ENCODE data around the gene PALLD. TPM values are rescaled to one million over a fixed set of nuclear protein-coding genes. Genes with fewer than 3 reads are reported as not detected.
"Not testable (repeated sequence)": the region's sequence is repeated elsewhere in the genome, so short reads cannot be mapped to it uniquely, and the experiment has no call there.

The PALLD gene
- total RNA-seq, 1 donor from 2014 or later: 25.0 TPM

DNA sequence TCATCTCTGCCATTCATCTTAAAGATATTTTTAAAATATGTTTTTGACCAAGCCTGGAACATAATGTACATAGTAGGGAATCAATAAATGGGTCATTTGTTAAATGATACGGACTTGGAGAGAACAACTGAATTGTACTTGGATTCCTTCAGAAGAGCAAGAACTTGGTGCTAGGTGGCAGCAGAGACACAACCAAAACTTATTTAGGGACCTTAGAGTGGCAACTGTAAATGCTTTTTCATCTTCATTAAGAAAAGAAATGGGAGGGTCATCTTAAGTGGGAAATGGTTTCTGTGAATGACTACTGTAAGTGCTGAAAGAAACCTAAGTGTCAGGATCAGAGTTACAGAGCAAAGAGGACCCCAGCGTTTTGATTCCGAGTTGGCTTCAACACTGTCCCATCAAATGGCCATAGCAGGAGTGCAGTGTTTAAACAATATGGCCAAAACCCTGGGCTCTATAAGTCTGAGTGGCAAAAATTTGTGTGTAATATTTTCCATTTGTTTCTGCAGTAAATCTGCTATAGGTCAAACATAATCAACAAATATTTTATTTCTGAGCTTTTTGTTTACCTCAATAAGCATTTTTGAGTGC lies 213.6 kb downstream of the PALLD start:
- DNase-seq: no peak

- no peak for DNase-seq
Measured at GRCh38 chr4:168711197-168712140, 214.6 kb downstream of the PALLD start.

DNA sequence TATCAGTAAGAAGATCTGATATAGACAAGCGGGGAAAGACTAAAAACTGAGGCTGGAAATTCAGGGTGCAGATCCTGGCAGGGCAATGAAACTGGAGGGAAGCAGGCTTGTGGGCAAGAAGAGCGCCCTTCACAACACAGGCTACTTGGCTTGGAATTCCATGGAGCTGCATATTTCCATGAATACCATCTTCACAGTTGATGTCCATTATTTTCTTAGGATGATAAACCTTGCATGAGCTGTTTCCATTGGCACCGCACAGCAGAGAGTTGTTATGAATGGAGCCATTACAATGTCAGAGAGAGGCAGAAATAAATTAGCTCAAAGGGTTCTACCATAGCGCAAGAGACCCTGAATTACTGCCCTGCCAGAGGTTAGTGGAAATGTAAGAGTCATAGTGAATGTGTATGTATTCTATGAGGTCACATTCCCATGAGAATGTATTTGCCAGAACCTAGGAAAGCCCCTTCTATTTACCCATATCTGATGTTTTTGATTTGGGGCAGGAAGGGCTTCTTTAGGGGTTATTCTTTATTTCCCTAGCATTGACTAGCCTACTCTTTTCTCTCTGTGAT lies 215.6 kb downstream of the PALLD start:
- DNase-seq: no peak

DNA sequence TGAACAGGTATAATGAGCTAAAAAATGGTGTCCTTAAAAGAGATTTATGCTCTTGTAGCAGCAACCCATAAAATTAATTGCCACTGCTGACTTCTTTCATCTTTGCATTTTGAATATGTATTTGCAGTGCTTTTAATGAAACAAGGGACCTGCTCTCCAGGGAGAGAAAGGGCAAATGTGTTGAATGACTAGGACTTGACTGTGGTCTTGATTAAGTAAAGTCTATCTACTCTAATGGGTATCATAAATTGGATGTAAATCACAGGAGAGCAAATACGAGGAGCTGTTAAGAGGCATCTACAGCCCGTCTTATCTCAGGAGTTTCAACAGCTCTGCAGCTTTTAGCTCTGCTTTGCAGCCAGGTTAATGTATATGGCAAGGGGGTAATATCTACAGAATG lies 216.4 kb downstream of the PALLD start:
- DNase-seq: no peak

GRCh38 chr4:168715896-168716295 lies 219.0 kb downstream of the PALLD start:
- no peak for DNase-seq

GRCh38 chr4:168716406-168717129 lies 219.7 kb downstream of the PALLD start:
- DNase-seq: no peak

DNA sequence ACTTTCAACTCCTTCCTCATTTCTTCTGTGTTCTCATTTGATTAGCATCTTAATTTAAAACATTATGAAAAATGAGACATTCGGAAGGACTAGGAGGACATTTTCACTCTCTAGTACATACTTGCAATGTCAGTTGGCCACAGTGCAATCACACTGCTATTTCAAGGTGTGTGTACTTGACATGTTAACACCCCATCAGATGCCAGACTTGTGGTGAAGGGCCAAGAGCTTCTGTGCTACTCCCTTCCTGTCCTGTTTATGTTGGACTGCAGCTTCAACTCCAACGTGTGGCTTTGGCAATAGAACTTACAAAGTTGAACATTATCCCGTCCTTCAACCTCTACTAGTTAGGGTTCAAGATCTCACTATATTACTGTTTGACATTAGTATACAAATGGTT lies 221.0 kb downstream of the PALLD start:
- no peak for DNase-seq

- no peak for DNase-seq
Measured at GRCh38 chr4:168719725-168720124, 222.9 kb downstream of the PALLD start.

GRCh38 chr4:168720396-168720900 lies 223.6 kb downstream of the PALLD start:
- no peak for DNase-seq

DNA sequence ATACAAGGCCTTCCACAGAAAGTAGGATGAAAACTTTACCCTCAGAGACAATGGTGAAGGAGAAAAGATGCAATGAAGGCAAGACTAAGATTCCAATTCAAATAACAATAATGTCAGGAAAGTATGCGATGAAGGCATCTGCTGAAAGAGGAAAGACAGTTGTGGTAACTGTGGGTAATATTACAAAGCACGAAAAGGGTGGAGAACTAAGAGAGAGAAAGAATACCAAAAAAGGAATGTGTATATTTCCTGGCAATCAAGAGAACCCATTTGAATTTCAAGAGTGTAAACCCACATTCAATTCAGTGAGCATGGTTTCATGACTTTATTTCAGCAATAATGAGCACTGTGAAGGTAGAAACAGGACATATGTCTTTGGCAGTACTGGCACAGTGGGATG lies 225.5 kb downstream of the PALLD start:
- no peak for DNase-seq

DNA sequence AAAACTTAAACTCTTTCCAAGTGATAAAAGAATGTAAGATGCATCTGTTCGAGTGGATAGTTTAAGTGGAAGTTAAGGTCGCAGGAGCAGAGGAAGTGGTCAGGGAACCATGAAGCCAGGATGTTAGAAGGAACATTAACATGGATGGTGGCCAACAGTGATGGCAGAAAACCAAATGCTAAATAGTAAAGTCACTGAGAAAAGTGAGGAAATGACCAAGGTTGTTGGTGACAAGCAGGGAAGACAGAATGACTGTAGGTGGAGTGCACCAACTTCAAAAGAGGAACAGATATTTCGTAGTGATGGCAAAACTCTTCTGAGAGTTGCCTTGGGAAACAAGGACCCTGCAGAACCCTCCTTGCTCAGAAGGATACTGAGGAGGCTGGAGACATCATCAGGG lies 226.2 kb downstream of the PALLD start:
- no peak for DNase-seq

GRCh38 chr4:168723569-168723968 lies 226.7 kb downstream of the PALLD start:
- no peak for DNase-seq

GRCh38 chr4:168724243-168724642 lies 227.4 kb downstream of the PALLD start:
- no peak for DNase-seq

DNA sequence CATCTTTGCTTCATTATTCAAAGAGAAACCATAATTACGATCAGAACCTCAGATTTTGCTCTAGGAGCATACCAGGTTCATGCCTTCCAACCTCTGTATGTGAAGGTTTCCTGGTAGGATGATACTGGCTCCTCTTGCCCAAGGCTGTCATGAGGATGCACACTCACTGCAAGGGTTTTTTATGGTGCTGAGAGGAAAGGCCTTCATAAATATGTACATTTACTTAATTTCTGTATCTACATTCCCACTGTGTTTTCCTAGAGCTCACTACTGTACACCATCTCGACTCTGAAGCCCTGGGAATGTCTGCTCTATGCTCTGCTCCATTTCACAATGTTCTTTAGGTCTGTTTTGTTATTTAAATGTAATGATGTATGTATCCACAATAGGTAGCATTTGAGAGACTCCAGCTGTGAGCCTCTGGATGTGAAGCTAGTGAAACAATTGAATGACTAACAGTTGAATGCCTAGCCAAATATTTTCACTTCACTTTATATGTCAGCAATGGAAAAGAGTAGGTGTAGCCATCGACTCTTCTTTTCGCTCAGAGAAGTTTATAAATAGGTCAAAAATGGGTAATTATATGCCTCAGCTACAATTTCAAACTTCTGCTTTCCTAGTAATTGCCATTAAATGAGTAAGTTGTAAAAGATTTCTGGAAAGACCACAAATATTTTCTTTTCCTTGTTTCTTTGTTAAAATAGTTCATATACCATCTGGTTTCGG lies 228.0 kb downstream of the PALLD start:
- DNase-seq: no peak

DNA sequence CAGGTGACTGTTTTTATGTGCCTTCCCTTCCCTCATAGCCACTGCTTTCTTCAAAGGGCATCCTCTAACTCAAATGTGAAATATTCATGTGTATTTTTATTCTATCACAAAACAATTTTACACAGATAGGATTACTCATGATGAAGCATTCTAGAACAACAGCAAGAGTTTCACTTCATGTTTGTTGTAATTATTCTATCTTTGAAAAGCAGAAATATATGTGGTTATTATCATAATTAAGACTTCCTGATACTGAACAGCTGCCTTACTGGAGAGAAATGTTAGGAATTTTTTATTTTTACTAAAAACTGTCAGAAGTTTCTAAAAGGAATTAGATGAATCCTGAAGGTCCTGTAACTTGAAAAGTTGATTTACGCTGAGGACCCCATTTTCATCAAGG lies 229.1 kb downstream of the PALLD start:
- no peak for DNase-seq

- DNase-seq: not testable (repeated sequence)
Measured at GRCh38 chr4:168727181-168727580, 230.3 kb downstream of the PALLD start.

- no peak for DNase-seq
Measured at GRCh38 chr4:168731006-168731636, 234.3 kb downstream of the PALLD start.

DNA sequence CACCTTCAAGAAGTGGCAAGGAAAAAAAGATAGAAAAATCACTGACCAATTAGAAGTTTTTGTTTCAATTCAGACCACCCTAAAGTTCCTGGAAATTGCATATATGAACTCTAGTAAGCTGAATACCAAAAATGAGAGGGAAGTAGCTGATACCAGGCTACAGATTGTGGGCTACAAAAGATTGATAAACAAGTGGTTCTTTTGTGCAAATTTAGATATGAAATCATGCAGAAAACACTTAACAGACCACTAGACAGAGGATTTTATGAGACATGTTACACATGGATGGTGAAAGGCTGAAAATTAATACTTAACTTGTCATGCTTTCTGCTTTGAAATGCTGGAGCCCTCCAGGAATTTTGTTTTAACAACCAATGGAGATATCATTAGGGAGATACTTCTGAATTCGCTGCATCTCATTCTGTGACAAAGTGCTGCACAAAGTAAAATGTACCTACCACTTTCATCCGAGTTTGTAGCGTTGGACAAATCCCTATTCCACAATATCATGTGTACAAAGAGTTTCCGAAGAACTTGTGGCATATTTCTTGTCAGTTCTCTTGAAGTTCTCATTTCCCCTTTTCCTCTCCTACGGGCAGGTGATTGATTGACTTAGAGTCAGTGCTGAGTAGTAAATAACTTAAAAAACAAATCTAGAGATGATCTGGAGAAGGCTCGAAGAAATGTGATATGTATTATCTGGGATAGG lies 235.0 kb downstream of the PALLD start:
- no peak for DNase-seq

- no peak for DNase-seq
Measured at GRCh38 chr4:168732714-168733113, 235.9 kb downstream of the PALLD start.

Data from occipital lobe (tissue), 2 donors.